Keratinocyte (primary cell): Measurements from ENCODE around the gene ZFAND5. TPM values are rescaled to one million over a fixed set of nuclear protein-coding genes. Genes with fewer than 3 reads are reported as not detected.

Experiments used
- DNase-seq: peaks from one replicate; pipeline ENCODE4 v3.0.0-alpha.2; 2011; ENCODE audit warnings: low read depth, missing footprints, low spot score
- FAIRE-seq: peaks from 2 replicates; lab custom pipeline; 2011; peaks lifted over from hg19 to GRCh38; lab: Jason Lieb, UNC
- H2AFZ ChIP-seq: 2 replicates; pipeline ENCODE4 v1.6.0; 2012; ENCODE audit warnings: low read length, control low read depth, inconsistent platforms; ENCODE audit not compliant: control insufficient read depth
- H3K27ac ChIP-seq: 2 replicates; pipeline ENCODE4 v1.5.1; 2011; ENCODE audit warnings: low read length; ENCODE audit not compliant: control insufficient read depth, insufficient read depth
- H3K27me3 ChIP-seq: 3 replicates; pipeline ENCODE4 v1.6.0; 2011; ENCODE audit warnings: low read length; ENCODE audit not compliant: control insufficient read depth, insufficient read depth; ENCODE audit errors: extremely low read depth
- H3K36me3 ChIP-seq, 2 experiments: 2 replicates in 1 of 2; 3 replicates in 1 of 2; pipeline ENCODE4 v1.5.1; 2011; ENCODE audit warnings: low read length in 2 of 2, mild to moderate bottlenecking in 1 of 2; ENCODE audit not compliant: control insufficient read depth in 2 of 2, insufficient read depth in 2 of 2; ENCODE audit errors: extremely low read depth in 1 of 2
- H3K4me1 ChIP-seq: 3 replicates; pipeline ENCODE4 v1.5.1; 2011; ENCODE audit warnings: low read length; ENCODE audit not compliant: control insufficient read depth, insufficient read depth; ENCODE audit errors: extremely low read depth
- H3K4me2 ChIP-seq: 3 replicates; pipeline ENCODE4 v1.6.0; 2011; ENCODE audit warnings: low read depth, low read length; ENCODE audit not compliant: control insufficient read depth, insufficient read depth; ENCODE audit errors: extremely low read depth
- H3K4me3 ChIP-seq, 3 experiments: fragments of 200-600 bp in 1 of 3; sonication (generic) in 1 of 3; 2 replicates in 2 of 3; 3 replicates in 1 of 3; pipeline ENCODE4 v1.5.1; 2011 to 2016; ENCODE audit warnings: low read length in 3 of 3, mild to moderate bottlenecking in 3 of 3, control low read depth in 2 of 3, inconsistent platforms in 1 of 3, low read depth in 1 of 3, mixed read lengths in 1 of 3, mixed run types in 1 of 3, moderate library complexity in 1 of 3; ENCODE audit not compliant: control insufficient read depth in 2 of 3, insufficient read depth in 2 of 3; ENCODE audit errors: extremely low read depth in 1 of 3
- H3K79me2 ChIP-seq: 2 replicates; pipeline ENCODE4 v1.6.0; 2012; ENCODE audit warnings: low read length; ENCODE audit not compliant: control insufficient read depth, insufficient read depth
- H3K9ac ChIP-seq: 3 replicates; pipeline ENCODE4 v1.6.0; 2011; ENCODE audit warnings: low read length; ENCODE audit not compliant: control insufficient read depth, insufficient read depth; ENCODE audit errors: extremely low read depth
- H3K9me1 ChIP-seq: 3 replicates; pipeline ENCODE4 v1.6.0; 2011; ENCODE audit warnings: low read length; ENCODE audit not compliant: control insufficient read depth, insufficient read depth; ENCODE audit errors: extremely low read depth
- H3K9me3 ChIP-seq: 2 replicates; pipeline ENCODE4 v1.5.1; 2012; ENCODE audit warnings: low read depth, low read length; ENCODE audit not compliant: control insufficient read depth
- H4K20me1 ChIP-seq: 3 replicates; pipeline ENCODE4 v1.6.0; 2011; ENCODE audit warnings: low read length; ENCODE audit not compliant: control insufficient read depth, insufficient read depth; ENCODE audit errors: extremely low read depth
- CTCF ChIP-seq, 3 experiments: IDR thresholded peaks in 1 of 3; conservative IDR thresholded peaks in 1 of 3; optimal IDR thresholded peaks in 1 of 3; 2 replicates in 2 of 3; 3 replicates in 1 of 3; pipeline versions ENCODE3 to v1.5.1; 2011; ENCODE audit warnings: low read length in 3 of 3, mild to moderate bottlenecking in 3 of 3, moderate library complexity in 2 of 3, control low read depth in 1 of 3, inconsistent platforms in 1 of 3; ENCODE audit not compliant: insufficient read depth in 2 of 3; ENCODE audit errors: extremely low read depth in 1 of 3
- EZH2 ChIP-seq: IDR thresholded peaks from one replicate; pipeline ENCODE4 v1.6.1; 2012; ENCODE audit warnings: inconsistent platforms, mild to moderate bottlenecking, low read length, moderate library complexity
- dilution Hi-C: fragments of 300-500 bp; cut with MboI; formaldehyde crosslinking; loops from one replicate; pipeline ENCODE4 v1.7.0; 2020; ENCODE audit warnings: low sequenced_read_pairs; ENCODE audit not compliant: extremely low pct_ligation_motif_present
- polyA plus RNA-seq, 5 experiments: library from polyadenylated mRNA; depleted of rRNA in 3 of 5; stranded (reverse) in 3 of 5; stranded (forward) in 1 of 5; unstranded in 1 of 5; fragments of >200 nt; gene quantifications; 1 replicate in 1 of 5; 2 replicates in 3 of 5; 3 replicates in 1 of 5; pipeline versions ENCODE4 v1.2.1 to v1.2.3, GENCODE V29; 2011 to 2012; ENCODE audit warnings: missing spikeins in 2 of 5, low read depth in 1 of 5, low replicate concordance in 1 of 5

Gene ZFAND5
- polyA plus RNA-seq, 1 donor (not counting 4 experiments of a cell fraction or from before 2014, with no cell fraction given) = 67.9 TPM

GRCh38 chr9:72337286-72337685 lies 27.7 kb downstream of the ZFAND5 start:
- TF ChIP-seq CTCF (optimal IDR thresholded peaks at IDR 0.05 in 1 of 3, IDR thresholded peaks at IDR 0.05 in 1 of 3, conservative IDR thresholded peaks at IDR 0.05 in 1 of 3; ENCODE audit: extremely low read depth in 1 of 3, insufficient read depth in 2 of 3, low read length in 3 of 3) = no peak
- TF ChIP-seq EZH2 = no peak
- Histone ChIP-seq H3K4me2 (no peak overlapping the region), H3K36me3 (no peaks in the 10 kb centered on the region), H3K79me2 (no peaks in the 10 kb centered on the region), H3K4me1 (no peaks in the 10 kb centered on the region), H3K27ac (no peak overlapping the region), H3K27me3 (no peaks in the 10 kb centered on the region), H3K4me3 (no peak overlapping the region), H3K9me1 (no peaks in the 10 kb centered on the region), H2AFZ (no peak overlapping the region), H4K20me1 (no peaks in the 10 kb centered on the region), H3K9me3 (no peaks in the 10 kb centered on the region), H3K9ac (no peak overlapping the region)
- dilution Hi-C loops = no loop called here
- DNase-seq = no peak
- FAIRE-seq = no peak

GRCh38 chr9:72334658-72335337 lies 30.2 kb downstream of the ZFAND5 start:
- Histone ChIP-seq H3K79me2 (no peaks in the 10 kb centered on the region), H3K36me3 (no peaks in the 10 kb centered on the region), H3K4me1 (no peaks in the 10 kb centered on the region), H3K27ac (no peak overlapping the region), H3K9me1 (no peaks in the 10 kb centered on the region), H3K4me2 (no peak overlapping the region), H2AFZ (peak overlapping the region; percentile 35), H3K9me3 (no peaks in the 10 kb centered on the region), H3K9ac (no peak overlapping the region), H3K4me3 (no peak overlapping the region), H4K20me1 (no peaks in the 10 kb centered on the region), H3K27me3 (no peaks in the 10 kb centered on the region)
- DNase-seq = no peak
- no peak for TF ChIP-seq CTCF (optimal IDR thresholded peaks at IDR 0.05 in 1 of 3, IDR thresholded peaks at IDR 0.05 in 1 of 3, conservative IDR thresholded peaks at IDR 0.05 in 1 of 3; ENCODE audit: extremely low read depth in 1 of 3, insufficient read depth in 2 of 3, low read length in 3 of 3)
- dilution Hi-C loops = no loop called here
- no peak for FAIRE-seq
